K562 (cell line): ENCODE results near the gene DIP2A. TPM values are rescaled to one million over a fixed set of nuclear protein-coding genes. Genes with fewer than 3 reads are reported as not detected.

ENCODE experiments used
- ATAC-seq: fragments of 200-7000 bp; cut with Tn5 transposase; 3 replicates; pipeline ENCODE4 v1.9.1; 2020; ENCODE audit warnings: moderate library complexity
- BruUV-seq: library from RNA; stranded (reverse); fragments of 400-500 nt; replicated peaks from 2 replicates; lab custom pipeline; 2021; lab: Mats Ljungman, UMichigan
- CTCF ChIA-PET: fragments of 300-600 bp; formaldehyde crosslinking; extraction: SDS; loops from one replicate; lab custom pipeline; 2021; ENCODE audit warnings: low intra/inter-chr PET ratio; lab: Yijun Ruan, JAX
- POLR2A ChIA-PET: fragments of 300-600, 350-650 bp; sonication (Branson Sonifier 250); formaldehyde crosslinking; extraction: SDS; loops from one replicate; lab custom pipeline; 2021; ENCODE audit warnings: antibody characterized with exemption, inconsistent platforms; lab: Yijun Ruan, JAX
- DNase-seq, 4 experiments: peaks; one replicate each; pipeline versions ENCODE4 v3.0.0 to v3.0.0-alpha.2; 2011 to 2018; ENCODE audit warnings: low spot score in 3 of 4, mixed read lengths in 3 of 4; ENCODE audit errors: extremely low read depth in 1 of 4
- FAIRE-seq: peaks from 2 replicates; lab custom pipeline; 2011; peaks lifted over from hg19 to GRCh38; lab: Jason Lieb, UNC
- H2AFZ ChIP-seq: 2 replicates; pipeline ENCODE4 v1.6.0; 2011; ENCODE audit warnings: low read depth, low read length, control low read depth, inconsistent platforms
- H3K27ac ChIP-seq: fragments of 200-600 bp; 3 replicates; pipeline ENCODE4 v1.8.0; 2011; ENCODE audit warnings: low read depth, mild to moderate bottlenecking, control low read depth, inconsistent platforms, low read length, moderate library complexity, mixed read lengths; ENCODE audit errors: extremely low read depth
- H3K27me3 ChIP-seq, 2 experiments: fragments of 300-600 bp in 1 of 2; 2 replicates in 1 of 2; 3 replicates in 1 of 2; pipeline versions ENCODE4 v1.6.0 to v1.8.0; 2011; ENCODE audit warnings: inconsistent platforms in 2 of 2, low read length in 2 of 2, mild to moderate bottlenecking in 1 of 2, mixed read lengths in 1 of 2, moderate library complexity in 1 of 2; ENCODE audit not compliant: control insufficient read depth in 2 of 2, insufficient read depth in 2 of 2
- H3K36me3 ChIP-seq: fragments of 300-600 bp; 3 replicates; pipeline ENCODE4 v1.8.0; 2011; ENCODE audit warnings: mild to moderate bottlenecking, low read length, inconsistent platforms; ENCODE audit not compliant: control insufficient read depth, insufficient read depth
- H3K4me1 ChIP-seq, 2 experiments: fragments of 200-600 bp in 1 of 2; replicated peaks in 1 of 2; 2 replicates in 1 of 2; 3 replicates in 1 of 2; pipeline versions ENCODE4 v1.5.1 to v1.8.0; 2011; ENCODE audit warnings: inconsistent platforms in 2 of 2, low read length in 2 of 2, mild to moderate bottlenecking in 1 of 2, mixed read lengths in 1 of 2, moderate library complexity in 1 of 2; ENCODE audit not compliant: control insufficient read depth in 2 of 2, insufficient read depth in 2 of 2
- H3K4me2 ChIP-seq: 2 replicates; pipeline ENCODE4 v1.6.1; 2011; ENCODE audit warnings: low read length, control low read depth, inconsistent platforms, mixed read lengths; ENCODE audit not compliant: insufficient read depth
- H3K4me3 ChIP-seq: fragments of 200-600 bp; sonication (generic), shearing (Covaris generic); 2 replicates; pipeline ENCODE4 v1.5.1; 2016; ENCODE audit warnings: control low read depth, inconsistent platforms
- H3K79me2 ChIP-seq: fragments of 200-600 bp; 3 replicates; pipeline ENCODE4 v1.8.0; 2011; ENCODE audit warnings: low read length, inconsistent platforms; ENCODE audit not compliant: control insufficient read depth, insufficient read depth
- H3K9ac ChIP-seq, 2 experiments: 2 replicates each; pipeline versions ENCODE4 v1.6.0 to v1.6.1; 2011; ENCODE audit warnings: low read depth in 2 of 2, low read length in 2 of 2, control low read depth in 1 of 2, inconsistent platforms in 1 of 2, mild to moderate bottlenecking in 1 of 2, mixed read lengths in 1 of 2; ENCODE audit not compliant: insufficient read depth in 1 of 2
- H3K9me1 ChIP-seq: one replicate; pipeline ENCODE4 v1.6.0; 2011; ENCODE audit warnings: inconsistent platforms, mild to moderate bottlenecking, low read length, moderate library complexity; ENCODE audit not compliant: control insufficient read depth, insufficient read depth
- H3K9me3 ChIP-seq: replicated peaks from 2 replicates; pipeline ENCODE4 v1.5.1; 2011; ENCODE audit warnings: low read depth, low read length, inconsistent platforms; ENCODE audit not compliant: control insufficient read depth, insufficient read depth
- H4K20me1 ChIP-seq: replicated peaks from 2 replicates; pipeline ENCODE4 v1.6.1; 2011; ENCODE audit warnings: low read length, inconsistent platforms, mixed read lengths; ENCODE audit not compliant: control insufficient read depth, insufficient read depth
- CEBPG ChIP-seq, 3 experiments: fragments of 200-800 bp in 1 of 3; sonication (Bioruptor generic) in 1 of 3; sonication (generic) in 1 of 3; formaldehyde crosslinking in 1 of 3; IDR thresholded peaks in 2 of 3; conservative IDR thresholded peaks in 1 of 3; 2 replicates each; pipeline versions ENCODE4 v1.6.1 to v1.8.0; 2016 to 2022; ENCODE audit warnings: missing compliant biosample characterization in 2 of 3, missing genetic modification characterization in 2 of 3, mild to moderate bottlenecking in 1 of 3, missing genetic modification reagents in 1 of 3
- FOXP4 ChIP-seq: sonication (generic); formaldehyde crosslinking; IDR thresholded peaks from 2 replicates; pipeline ENCODE4 v1.8.0; 2022; ENCODE audit warnings: mild to moderate bottlenecking, missing genetic modification reagents, borderline replicate concordance
- HNRNPH1 ChIP-seq: fragments of 200-400 bp; formaldehyde crosslinking; optimal IDR thresholded peaks from 2 replicates; pipeline ENCODE3; 2017; ENCODE audit warnings: low read depth, mild to moderate bottlenecking, low read length, moderate library complexity
- MLLT1 ChIP-seq, 2 experiments: fragments of 450-650 bp; IDR thresholded peaks; 2 replicates each; pipeline ENCODE4 v1.6.1; 2016
- NR3C1 ChIP-seq: sonication (generic); formaldehyde crosslinking; IDR thresholded peaks from 2 replicates; pipeline ENCODE4 v1.8.1; 2022; ENCODE audit warnings: missing genetic modification reagents
- POLR2A ChIP-seq: fragments of 450-650 bp; conservative IDR thresholded peaks from 2 replicates; pipeline ENCODE4 v1.6.1; 2016
- POLR2B ChIP-seq: fragments of 450-650 bp; IDR thresholded peaks from 2 replicates; pipeline ENCODE4 v1.6.1; 2018; ENCODE audit warnings: low read depth; ENCODE audit not compliant: partially characterized antibody
- PPARD ChIP-seq: fragments of 250-450 bp; sonication (Bioruptor Pico); IDR thresholded peaks from 2 replicates; pipeline ENCODE4 v1.8.0; 2022; ENCODE audit warnings: inconsistent platforms, mild to moderate bottlenecking, moderate library complexity
- SMARCA4 ChIP-seq: fragments of 450-650 bp; IDR thresholded peaks from 2 replicates; pipeline ENCODE4 v1.6.1; 2016
- ZBTB43 ChIP-seq: sonication (generic); formaldehyde crosslinking; IDR thresholded peaks from 2 replicates; pipeline ENCODE4 v1.8.0; 2023; ENCODE audit warnings: mild to moderate bottlenecking, missing genetic modification reagents
- ZNF23 ChIP-seq: fragments of 250-450 bp; sonication (Bioruptor Pico); IDR thresholded peaks from 2 replicates; pipeline ENCODE4 v1.4.0; 2020; ENCODE audit warnings: mild to moderate bottlenecking
- WGBS: fragments of 100-300 bp; shearing (Covaris generic); methylation state at CpG from one replicate; pipeline ENCODE4 v1.1.6; 2016; ENCODE audit warnings: low coverage, mixed read lengths; ENCODE audit not compliant: insufficient coverage; ENCODE audit errors: missing lambda C conversion rate; 5-methylcytosine and 5-hydroxymethylcytosine counted together
- in situ Hi-C: fragments of 300-500 bp; cut with MboI; formaldehyde crosslinking; loops from 4 replicates; pipeline ENCODE4 v1.15.0; 2018; ENCODE audit warnings: inconsistent platforms, mixed read lengths
- intact Hi-C: fragments of 100-400 bp; cut with micrococcal nuclease; formaldehyde crosslinking; loops from 2 replicates; pipeline ENCODE4 v1.14.2; 2022
- polyA plus RNA-seq, 8 experiments: library from polyadenylated mRNA; depleted of rRNA in 4 of 8; stranded (reverse) in 5 of 8; unstranded in 3 of 8; fragments of >200 nt; fragmentation: Nextera tagmentation in 2 of 8; fragmentation: Illumina TruSeq in 1 of 8; extraction: Ambion mirVana in 2 of 8; extraction: Trizol in 1 of 8; gene quantifications; 2 replicates each; pipeline versions ENCODE4 v1.2.1 to v1.2.3, GENCODE V29; 2011 to 2014; ENCODE audit warnings: inconsistent platforms in 1 of 8, missing spikeins in 1 of 8
- total RNA-seq, 7 experiments: library from RNA; depleted of rRNA in 6 of 7; stranded (reverse); fragments of >200 nt in 6 of 7; fragmentation: Illumina TruSeq in 2 of 7; extraction: Trizol in 2 of 7; gene quantifications; 2 replicates each; pipeline versions ENCODE4 v1.2.1 to v1.2.3, GENCODE V29; 2011 to 2021; ENCODE audit warnings: low replicate concordance in 1 of 7

Gene DIP2A
- total and polyA plus RNA-seq, 9 of the 15 experiments (the other 6 are each of a cell fraction or from before 2014, with no cell fraction given), result 4.3 to 34.5 (median 20.3) TPM

- Histone ChIP-seq H3K27me3 (no peaks in the 10 kb centered on the region), H2AFZ (no peak overlapping the region), H3K9ac (no peak overlapping the region), H3K79me2 (no peaks in the 10 kb centered on the region)
- ChIA-PET CTCF (no interaction called here), POLR2A (interaction anchor here (0.6 to 1.4 kb wide), 3 partner anchors 10 to 29 kb away, joined by 3 to 6 read pairs (median 5); no protein-coding TSS in a partner anchor)
- 83% methylated on average over 1 of the region's 1 CpG for WGBS
- TF ChIP-seq CEBPG (CRISPR knock-in tag; IDR thresholded peaks at IDR 0.05) (no peak), CEBPG (tag; conservative IDR thresholded peaks at IDR 0.05 in 1 of 2, IDR thresholded peaks at IDR 0.05 in 1 of 2) (0 out of 4 replicates have a peak, but pooled peaks of 1 of the 2 experiments have one; percentile 8), NR3C1 (no peak)
- TF ChIP-seq, all 486 proteins: peak for 1
- H3K4me3 ChIP-seq, result no peak overlapping the region
- no peak overlapping the region for H3K27ac ChIP-seq
- ATAC-seq (no peak), FAIRE-seq (no peak), DNase-seq (peak in 1 of 4 experiments; percentile 7)
- H3K4me2 ChIP-seq, result no peak overlapping the region
- in situ Hi-C loops, result no loop called here
- no TSS peak for BruUV-seq
- no peaks in the 10 kb centered on the region for H4K20me1 ChIP-seq
- peaks cover 4% of the 10 kb centered on the region for H3K9me1 ChIP-seq
- peaks cover 0 to 10% of the 10 kb centered on the region in 2 experiments; a peak in 2 of 5 replicates for H3K4me1 ChIP-seq
- H3K36me3 ChIP-seq, result peaks cover 53% of the 10 kb centered on the region; the same call in 2 of the 3 replicates
- intact Hi-C loops, result no loop called here
- no peaks in the 10 kb centered on the region for H3K9me3 ChIP-seq
Observed at GRCh38 chr21:46569081-46569480, 110.4 kb downstream of the DIP2A start.

- ATAC-seq (no peak), FAIRE-seq (no peak), DNase-seq (peak in 1 of 4 experiments; percentile 8)
- Histone ChIP-seq H3K9me1 (peaks cover 4% of the 10 kb centered on the region), H2AFZ (no peak overlapping the region), H3K9me3 (no peaks in the 10 kb centered on the region), H3K79me2 (no peaks in the 10 kb centered on the region), H3K9ac (no peak overlapping the region), H3K27me3 (no peaks in the 10 kb centered on the region), H3K4me2 (no peak overlapping the region), H3K27ac (no peak overlapping the region), H4K20me1 (no peaks in the 10 kb centered on the region), H3K4me3 (no peak overlapping the region), H3K36me3 (peaks cover 46% of the 10 kb centered on the region; the same call in 2 of the 3 replicates), H3K4me1 (peaks cover 0 to 10% of the 10 kb centered on the region in 2 experiments; a peak in 2 of 5 replicates)
- intact Hi-C loops (no loop called here), in situ Hi-C loops (no loop called here)
- no TSS peak for BruUV-seq
- 35% methylated on average over 2 of the region's 2 CpGs for WGBS
- POLR2A ChIA-PET, result no interaction called here
- CTCF ChIA-PET, result no interaction called here
- TF ChIP-seq HNRNPH1, result no peak
- no peak for TF ChIP-seq SMARCA4
- TF ChIP-seq ZNF23 (CRISPR knock-in tag), result no peak
- TF ChIP-seq FOXP4 (CRISPR knock-in tag), result no peak
- TF ChIP-seq POLR2A, result no peak
- TF ChIP-seq PPARD, result no peak
- TF ChIP-seq ZBTB43 (CRISPR knock-in tag), result no peak
- TF ChIP-seq POLR2B, result no peak
- no peak for TF ChIP-seq MLLT1 (IDR thresholded peaks at IDR 0.05)
Observed at GRCh38 chr21:46570119-46570518, 111.4 kb downstream of the DIP2A start.
